Activated CD4-positive, alpha-beta T cell treated with anti-CD3 and anti-CD28 coated beads for 1 hour (primary cell): ENCODE results near the gene IQCB1.
"Not testable (repeated sequence)": the region's sequence is repeated elsewhere in the genome, so short reads cannot be mapped to it uniquely, and the experiment has no call there.

Experiments
- DNase-seq: peaks from one replicate; pipeline ENCODE4 v3.0.0-alpha.2; 2020

Gene IQCB1, protein sequence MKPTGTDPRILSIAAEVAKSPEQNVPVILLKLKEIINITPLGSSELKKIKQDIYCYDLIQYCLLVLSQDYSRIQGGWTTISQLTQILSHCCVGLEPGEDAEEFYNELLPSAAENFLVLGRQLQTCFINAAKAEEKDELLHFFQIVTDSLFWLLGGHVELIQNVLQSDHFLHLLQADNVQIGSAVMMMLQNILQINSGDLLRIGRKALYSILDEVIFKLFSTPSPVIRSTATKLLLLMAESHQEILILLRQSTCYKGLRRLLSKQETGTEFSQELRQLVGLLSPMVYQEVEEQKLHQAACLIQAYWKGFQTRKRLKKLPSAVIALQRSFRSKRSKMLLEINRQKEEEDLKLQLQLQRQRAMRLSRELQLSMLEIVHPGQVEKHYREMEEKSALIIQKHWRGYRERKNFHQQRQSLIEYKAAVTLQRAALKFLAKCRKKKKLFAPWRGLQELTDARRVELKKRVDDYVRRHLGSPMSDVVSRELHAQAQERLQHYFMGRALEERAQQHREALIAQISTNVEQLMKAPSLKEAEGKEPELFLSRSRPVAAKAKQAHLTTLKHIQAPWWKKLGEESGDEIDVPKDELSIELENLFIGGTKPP

GRCh38 chr3:121834671-121835464 is at the start of gene IQCB1, which contains the start of gene EAF2:
IQCB1 (minus strand) TSS chr3:121835060; CDS start chr3:121828960, 6,100 bp downstream.
EAF2 (plus strand) TSS chr3:121835209; CDS start chr3:121835286, 77 bp downstream.
- peak; percentile 95 for DNase-seq

DNA sequence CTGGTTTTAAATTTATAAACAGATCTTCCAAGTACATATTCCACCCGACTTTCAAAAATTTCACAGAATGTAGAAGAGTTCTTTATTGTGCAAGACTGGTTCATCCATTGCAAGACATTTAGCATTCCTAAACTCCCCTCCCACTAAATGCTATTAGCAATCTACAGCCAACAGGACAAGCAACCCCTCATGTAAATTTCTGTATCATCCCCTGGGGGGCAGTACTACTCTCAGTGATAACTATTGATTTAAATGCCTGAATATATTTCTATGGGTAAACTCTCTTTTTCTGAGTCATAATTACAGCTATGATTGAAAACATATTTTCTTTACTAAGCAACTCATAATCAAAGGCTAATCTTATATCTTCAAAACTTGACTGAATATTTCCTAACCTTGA is 48.6 kb upstream of the IQCB1 start:
- DNase-seq, result no peak

DNA sequence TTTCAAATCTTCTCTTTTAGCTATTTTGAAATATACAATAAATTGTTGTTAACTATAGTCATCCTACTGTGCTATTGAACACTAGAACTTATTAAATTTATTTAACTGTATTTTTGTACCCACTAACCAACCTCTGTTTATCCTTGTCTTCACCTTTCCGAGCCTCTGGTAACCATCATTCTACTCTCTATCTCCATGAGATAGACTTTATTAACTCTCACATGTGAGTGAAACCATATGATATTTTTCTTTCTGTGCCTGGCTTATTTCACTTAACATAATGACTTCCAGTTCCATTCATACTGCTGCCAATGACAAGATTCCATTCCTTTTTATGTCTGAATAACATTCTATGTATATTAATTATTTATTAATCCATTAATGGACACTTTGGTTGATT is 43.6 kb upstream of the IQCB1 start:
- no peak for DNase-seq

GRCh38 chr3:121871430-121871829 is 36.6 kb upstream of the IQCB1 start:
- no peak for DNase-seq

GRCh38 chr3:121870717-121871116 is 35.9 kb upstream of the IQCB1 start:
- no peak for DNase-seq

GRCh38 chr3:121869736-121870135 is 34.9 kb upstream of the IQCB1 start:
- DNase-seq, result no peak

- DNase-seq, result no peak
These were observed 28.9 kb upstream of the IQCB1 start for GRCh38 chr3:121863801-121864200.

- not testable (repeated sequence) for DNase-seq
These were observed 28.4 kb upstream of the IQCB1 start for GRCh38 chr3:121863247-121863646.

DNA sequence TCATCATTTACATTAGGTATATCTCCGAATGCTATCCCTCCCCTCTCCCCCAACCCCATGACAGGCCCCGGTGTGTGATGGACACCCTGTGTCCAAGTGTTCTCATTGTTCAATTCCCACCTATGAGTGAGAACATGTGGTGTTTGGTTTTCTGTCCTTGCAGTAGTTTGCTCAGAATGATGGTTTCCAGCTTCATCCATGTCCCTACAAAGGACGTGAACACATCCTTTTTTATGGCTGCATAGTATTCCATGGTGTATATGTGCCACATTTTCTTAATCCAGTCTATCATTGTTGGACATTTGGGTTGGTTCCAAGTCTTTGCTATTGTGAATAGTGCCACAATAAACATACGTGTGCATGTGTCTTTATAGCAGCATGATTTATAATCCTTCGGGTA is 22.9 kb upstream of the IQCB1 start:
- not testable (repeated sequence) for DNase-seq

DNA sequence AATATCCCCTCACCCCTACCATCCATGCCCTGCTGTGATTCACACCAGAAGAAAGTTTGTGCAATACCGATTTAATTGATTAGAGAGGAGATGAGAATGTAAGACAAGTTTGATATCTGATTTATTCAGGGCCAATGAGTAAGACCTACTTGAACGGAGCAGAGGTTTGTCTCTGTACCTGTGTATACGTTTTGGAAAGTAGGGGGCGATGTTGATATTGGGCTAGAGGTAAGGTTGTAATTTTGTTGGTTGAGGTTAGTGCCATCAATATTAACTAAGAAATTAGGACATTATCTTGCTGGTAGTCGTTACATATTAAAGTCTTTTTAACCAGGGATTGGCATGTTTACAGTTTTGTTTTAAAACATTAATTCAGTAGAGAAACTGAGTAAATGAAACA is 20.7 kb upstream of the IQCB1 start:
- DNase-seq, result no peak

GRCh38 chr3:121852256-121852655 is 17.4 kb upstream of the IQCB1 start:
- no peak for DNase-seq

DNA sequence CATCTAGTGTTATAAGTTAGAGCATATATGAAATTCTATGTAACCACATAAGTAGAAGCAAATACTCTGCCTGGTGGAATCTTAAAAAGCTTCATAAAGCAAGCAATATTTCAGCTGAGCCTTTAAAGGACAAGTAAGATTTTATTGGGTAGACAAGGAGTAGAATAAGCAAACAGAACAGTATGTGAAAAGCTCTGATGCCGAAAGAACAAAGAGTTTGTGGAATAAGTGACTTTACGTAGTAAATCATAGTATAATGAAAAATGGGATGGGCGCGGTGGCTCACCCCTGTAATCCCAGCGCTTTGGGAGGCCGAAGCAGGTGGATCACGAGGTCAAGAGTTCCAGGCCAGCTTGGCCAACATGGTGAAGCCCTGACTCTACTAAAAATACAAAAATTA is 10.0 kb upstream of the IQCB1 start:
- DNase-seq, result no peak

- DNase-seq, result no peak
These were observed 5.1 kb upstream of the IQCB1 start for GRCh38 chr3:121839962-121840361.

- no peak for DNase-seq
These were observed 1.6 kb upstream of the IQCB1 start for GRCh38 chr3:121836481-121836880.

DNA sequence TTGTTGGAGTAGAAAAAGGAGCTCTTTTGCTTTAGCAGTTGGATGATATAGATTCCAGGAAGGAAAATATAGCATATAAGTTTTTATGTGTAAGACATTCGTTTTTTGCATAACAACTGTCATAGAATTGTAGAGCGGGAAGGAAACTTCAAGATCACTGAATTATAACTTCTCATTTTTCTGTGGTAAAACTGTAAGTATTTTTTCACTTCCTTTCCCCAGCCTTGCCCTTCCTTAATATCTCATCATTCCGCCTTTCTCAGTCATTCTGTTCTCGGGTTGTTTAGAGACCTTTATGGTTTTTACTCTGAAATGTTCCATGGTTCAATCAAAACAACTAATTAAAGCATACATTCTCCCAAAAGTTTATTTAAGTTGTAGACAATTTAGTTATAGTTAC is 1.2 kb upstream of the IQCB1 start:
- no peak for DNase-seq

DNA sequence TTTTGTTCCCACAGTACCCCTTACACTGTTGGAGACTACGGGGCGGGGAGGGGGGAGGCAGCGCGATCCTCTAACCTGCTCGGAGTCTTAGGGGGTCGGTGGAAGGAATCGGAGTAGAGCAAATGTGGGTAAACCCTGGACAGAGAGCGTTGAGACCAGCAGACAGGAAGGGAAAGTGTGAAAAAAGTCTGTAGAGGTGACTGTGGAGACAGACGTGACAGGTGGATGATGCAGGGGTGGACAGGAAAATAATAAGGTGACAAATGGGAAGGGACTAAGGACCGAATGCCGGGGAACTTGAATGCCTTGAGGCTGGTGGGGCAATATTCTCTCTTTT is 573 bp upstream of the IQCB1 start:
- DNase-seq, result no peak

- no peak for DNase-seq
These were observed 646 bp downstream of the IQCB1 start for GRCh38 chr3:121834157-121834670.

- no peak for DNase-seq
These were observed 11.9 kb downstream of the IQCB1 start for GRCh38 chr3:121822973-121823372.

DNA sequence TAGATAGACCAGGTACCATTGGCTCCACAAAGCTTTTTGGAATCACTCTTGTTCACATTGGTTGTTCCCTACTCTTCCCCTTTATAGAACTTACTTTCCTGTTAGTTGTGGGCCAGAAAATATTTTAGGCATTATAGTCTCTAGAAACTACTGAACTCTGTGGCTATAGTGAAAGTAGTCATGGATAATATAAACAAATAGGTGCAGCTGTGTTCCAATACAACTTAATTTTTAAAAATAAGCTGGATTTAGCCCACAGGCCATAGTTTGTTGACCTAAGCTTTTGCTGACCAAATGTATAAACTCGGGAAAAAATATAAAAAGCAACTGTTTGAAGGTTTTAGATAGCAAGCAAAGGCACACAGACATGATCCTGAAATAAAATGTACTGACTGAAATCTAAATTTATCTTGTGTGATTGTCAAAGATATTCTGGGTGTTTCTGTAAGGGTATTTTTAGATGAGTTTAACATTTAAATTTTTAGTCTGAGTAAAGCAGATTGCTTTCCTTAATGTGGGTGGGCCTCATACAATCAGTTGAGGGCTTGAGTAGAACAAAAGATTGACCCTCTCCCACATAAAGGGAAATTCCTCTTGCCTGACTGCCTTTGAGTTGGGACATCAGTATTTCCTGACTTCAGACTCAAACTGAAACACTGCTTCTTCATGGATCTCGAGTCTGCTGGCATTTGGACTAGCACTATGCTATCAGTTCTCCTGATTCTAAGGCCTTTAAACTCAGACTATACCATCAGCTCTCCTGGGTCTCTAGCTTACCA is 13.2 kb downstream of the IQCB1 start:
- DNase-seq, result no peak

DNA sequence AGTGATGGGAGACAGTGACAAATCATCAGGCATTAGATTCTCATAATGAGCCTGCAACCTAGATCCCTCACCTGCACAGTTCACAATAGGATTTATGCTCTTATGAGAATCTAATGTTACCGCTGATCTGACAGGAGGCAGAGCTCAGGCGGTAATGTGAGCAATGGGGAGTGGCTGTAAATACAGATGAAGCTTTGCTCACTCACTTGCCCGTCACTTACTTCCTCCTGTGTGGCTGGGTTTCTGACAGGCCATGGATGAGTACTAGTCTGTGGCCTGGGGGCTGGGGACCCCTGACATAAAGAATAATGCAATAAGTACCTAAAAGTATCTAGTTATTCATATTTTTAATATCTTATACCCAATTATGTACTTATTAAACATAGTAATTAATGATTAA is 15.6 kb downstream of the IQCB1 start:
- DNase-seq, result no peak

DNA sequence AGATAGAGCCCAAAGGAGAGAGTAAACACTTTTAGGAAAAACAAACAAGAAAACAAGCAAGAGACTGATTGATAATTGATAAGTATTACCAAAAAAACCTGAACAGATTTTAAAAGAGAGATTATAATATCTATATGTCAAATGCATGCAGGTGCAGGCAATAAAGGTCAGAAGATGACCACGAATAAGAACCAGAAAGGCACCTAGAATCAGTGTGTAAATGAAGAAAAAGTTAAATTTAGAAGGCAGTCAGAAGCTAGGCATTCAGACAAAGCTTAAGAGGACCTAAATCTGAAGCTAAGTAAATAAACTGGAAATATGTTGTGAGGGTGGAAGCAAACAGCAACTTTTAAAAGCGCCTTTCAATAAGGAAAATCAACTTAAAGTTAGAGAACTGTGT is 16.3 kb downstream of the IQCB1 start:
- no peak for DNase-seq

DNA sequence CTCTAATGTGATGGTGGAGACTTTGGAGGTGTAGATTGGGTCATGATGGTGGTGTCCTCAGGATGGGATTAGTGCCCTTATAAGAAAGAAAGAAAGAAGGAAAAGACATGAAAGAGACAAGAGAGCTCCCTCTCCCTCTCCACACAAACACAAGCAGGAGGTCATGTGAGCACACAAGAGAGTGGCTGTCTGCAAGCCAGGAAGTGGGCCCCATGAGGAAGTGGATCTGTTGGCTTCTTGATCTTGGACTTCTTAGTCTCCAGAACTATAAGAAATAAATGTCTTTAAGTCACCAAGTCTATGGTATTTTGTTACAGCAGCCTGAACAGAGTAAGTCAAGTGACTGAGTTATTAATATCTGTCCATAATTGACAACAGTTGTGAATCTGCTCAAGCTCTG is 17.1 kb downstream of the IQCB1 start:
- DNase-seq, result no peak

- no peak for DNase-seq
These were observed 25.6 kb downstream of the IQCB1 start for GRCh38 chr3:121809249-121809648.
